Measurements from ENCODE around the gene FAM3D. TPM values are rescaled to one million over a fixed set of nuclear protein-coding genes. Genes with fewer than 3 reads are reported as not detected.
"Not testable (repeated sequence)": the region's sequence is repeated elsewhere in the genome, so short reads cannot be mapped to it uniquely, and the experiment has no call there.

The FAM3D gene
- total RNA-seq, 2 experiments from 2014 or later: not detected

DNA sequence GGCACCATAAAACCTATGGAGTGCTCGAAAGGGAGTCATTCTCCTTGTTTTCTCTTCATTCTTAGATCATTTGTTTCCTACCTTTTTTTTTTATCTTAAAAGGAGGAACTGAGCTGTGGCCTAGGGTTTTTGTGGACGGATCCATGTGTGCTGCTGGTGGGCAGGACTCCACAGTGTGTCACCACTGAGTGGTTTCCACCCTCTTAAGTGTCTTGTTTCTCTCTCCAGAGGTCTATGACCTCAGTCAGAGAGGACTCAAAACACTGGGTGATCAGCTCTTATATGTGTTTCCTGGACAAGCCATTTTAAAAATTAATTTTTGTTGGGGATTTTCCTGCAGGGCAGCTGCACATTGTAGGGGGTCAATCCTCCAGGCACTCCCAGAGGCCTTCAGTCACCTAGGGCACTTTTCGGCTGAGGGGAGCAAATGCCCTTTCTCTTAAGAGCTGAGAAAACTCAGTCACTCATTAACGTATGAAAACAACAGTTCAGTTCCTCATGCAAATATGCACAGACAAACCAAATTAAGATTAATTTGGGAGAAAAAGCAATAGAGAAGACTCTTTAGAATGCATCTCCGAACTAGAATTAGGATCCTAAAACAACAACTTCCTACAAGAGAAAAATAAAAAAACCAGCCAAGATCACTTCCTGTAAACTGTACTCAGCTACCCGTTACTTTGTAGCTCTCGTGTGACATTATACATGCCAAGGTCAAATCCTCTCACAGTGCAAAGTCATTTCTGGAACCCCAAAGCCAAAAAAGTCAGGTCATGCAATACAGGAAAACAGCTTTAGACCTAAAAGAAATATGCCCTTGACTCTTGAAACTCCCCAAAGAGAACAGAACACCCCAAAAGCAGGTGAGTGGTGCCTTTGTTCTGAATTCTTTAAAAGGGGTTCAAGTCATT lies 27.6 kb upstream of the FAM3D start:
- H3K4me1 Mint-ChIP-seq: peaks cover 2% of the 10 kb centered on the region
- H3K4me3 Mint-ChIP-seq: no peak overlapping the region
- H3K27ac Mint-ChIP-seq: no peak overlapping the region
- H3K9me3 Mint-ChIP-seq: peaks cover 4% of the 10 kb centered on the region
- peaks cover 2% of the 10 kb centered on the region for H3K36me3 Mint-ChIP-seq
- H3K27me3 Mint-ChIP-seq: peaks cover 3% of the 10 kb centered on the region
- no peak for DNase-seq

DNA sequence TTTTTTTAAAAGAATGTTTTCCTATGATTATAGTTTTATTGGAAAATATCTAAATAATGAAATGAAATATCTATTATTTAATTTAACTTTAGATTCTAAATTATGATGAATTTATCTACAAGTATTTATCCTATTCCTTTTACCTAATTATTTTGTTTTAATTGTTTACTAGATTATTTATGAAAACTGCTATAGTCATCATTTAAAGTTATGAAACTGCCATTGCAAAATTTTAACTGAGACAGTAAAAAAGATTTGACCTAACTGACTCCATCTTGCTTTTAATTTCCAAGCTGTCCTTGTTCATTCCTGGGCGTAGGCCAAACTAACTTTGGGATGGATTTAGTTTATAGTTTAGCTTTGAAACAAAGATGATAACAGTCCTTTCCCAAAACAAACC lies 25.9 kb upstream of the FAM3D start:
- H3K36me3 Mint-ChIP-seq: peaks cover 2% of the 10 kb centered on the region
- H3K27me3 Mint-ChIP-seq: peaks cover 6% of the 10 kb centered on the region
- H3K27ac Mint-ChIP-seq: no peak overlapping the region
- no peak for DNase-seq
- H3K4me1 Mint-ChIP-seq: peaks cover 2% of the 10 kb centered on the region
- no peak overlapping the region for H3K4me3 Mint-ChIP-seq
- peaks cover 4% of the 10 kb centered on the region for H3K9me3 Mint-ChIP-seq

DNA sequence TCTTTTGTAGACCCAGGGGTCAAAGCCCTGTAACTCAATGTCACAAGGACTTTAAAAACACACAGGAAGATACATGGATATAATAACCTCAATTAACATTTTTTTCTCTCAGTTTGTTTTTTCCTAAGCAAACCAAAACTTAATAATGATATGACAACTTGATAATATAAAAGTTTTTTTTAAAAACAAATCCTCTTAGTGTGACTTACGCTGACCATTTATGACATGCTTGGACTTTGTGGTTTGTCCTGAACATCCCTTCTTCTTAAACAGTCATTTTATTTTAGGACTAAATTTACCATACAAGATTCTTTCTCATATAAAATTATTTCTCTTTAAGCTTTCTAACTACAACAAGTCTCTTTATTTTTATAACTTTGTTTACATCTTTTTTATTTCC lies 25.4 kb upstream of the FAM3D start:
- H3K36me3 Mint-ChIP-seq: peaks cover 2% of the 10 kb centered on the region
- no peak overlapping the region for H3K4me3 Mint-ChIP-seq
- H3K9me3 Mint-ChIP-seq: peaks cover 4% of the 10 kb centered on the region
- H3K27ac Mint-ChIP-seq: no peak overlapping the region
- peaks cover 2% of the 10 kb centered on the region for H3K4me1 Mint-ChIP-seq
- H3K27me3 Mint-ChIP-seq: peaks cover 8% of the 10 kb centered on the region
- no peak for DNase-seq

DNA sequence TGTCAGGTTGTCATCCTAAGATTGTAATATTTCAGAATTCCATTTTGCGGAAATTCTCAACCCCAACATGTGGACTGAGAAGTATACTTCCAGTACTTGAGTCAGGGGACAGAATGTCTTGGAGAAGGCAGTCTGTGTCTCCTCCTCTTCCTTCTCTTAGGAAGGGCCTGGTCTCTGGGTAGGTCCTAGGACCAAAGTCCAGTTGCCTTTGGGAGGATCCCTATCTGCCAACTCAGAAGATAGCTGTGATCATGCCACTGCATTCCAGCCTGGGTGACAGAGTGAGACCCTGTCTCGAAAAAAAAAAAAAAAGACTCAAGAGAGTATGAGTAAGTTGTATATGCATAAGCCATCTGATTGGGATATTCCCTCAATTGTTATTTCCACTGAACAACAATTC lies 23.9 kb upstream of the FAM3D start:
- no peak for DNase-seq
- H3K27ac Mint-ChIP-seq: no peak overlapping the region
- H3K9me3 Mint-ChIP-seq: peaks cover 4% of the 10 kb centered on the region
- H3K36me3 Mint-ChIP-seq: peaks cover 2% of the 10 kb centered on the region
- peaks cover 13% of the 10 kb centered on the region for H3K27me3 Mint-ChIP-seq
- H3K4me3 Mint-ChIP-seq: no peak overlapping the region
- no peaks in the 10 kb centered on the region for H3K4me1 Mint-ChIP-seq

DNA sequence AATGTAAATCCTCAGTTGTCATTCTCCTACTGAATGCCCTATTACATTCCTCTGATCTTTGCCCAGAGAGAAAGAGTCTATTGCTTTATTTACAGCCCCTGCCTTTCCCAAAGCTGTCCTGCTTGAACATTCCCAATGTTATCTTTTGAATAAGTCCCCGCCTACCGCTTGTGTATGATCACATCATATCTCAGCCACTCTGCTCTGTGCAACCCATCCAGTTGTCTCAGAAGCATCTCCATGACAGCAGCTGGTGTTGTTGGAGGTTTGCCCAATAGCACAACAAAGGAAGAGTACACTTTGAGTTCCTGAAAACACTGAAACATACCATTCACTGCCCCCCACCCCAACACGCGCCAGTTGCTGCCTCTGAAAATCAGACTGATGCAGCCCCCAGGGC lies 22.0 kb upstream of the FAM3D start:
- peaks cover 17% of the 10 kb centered on the region for H3K27me3 Mint-ChIP-seq
- H3K36me3 Mint-ChIP-seq: peaks cover 2% of the 10 kb centered on the region
- no peak for DNase-seq
- peaks cover under 1% of the 10 kb centered on the region for H3K4me1 Mint-ChIP-seq
- no peak overlapping the region for H3K27ac Mint-ChIP-seq
- no peak overlapping the region for H3K4me3 Mint-ChIP-seq
- peaks cover 4% of the 10 kb centered on the region for H3K9me3 Mint-ChIP-seq

DNA sequence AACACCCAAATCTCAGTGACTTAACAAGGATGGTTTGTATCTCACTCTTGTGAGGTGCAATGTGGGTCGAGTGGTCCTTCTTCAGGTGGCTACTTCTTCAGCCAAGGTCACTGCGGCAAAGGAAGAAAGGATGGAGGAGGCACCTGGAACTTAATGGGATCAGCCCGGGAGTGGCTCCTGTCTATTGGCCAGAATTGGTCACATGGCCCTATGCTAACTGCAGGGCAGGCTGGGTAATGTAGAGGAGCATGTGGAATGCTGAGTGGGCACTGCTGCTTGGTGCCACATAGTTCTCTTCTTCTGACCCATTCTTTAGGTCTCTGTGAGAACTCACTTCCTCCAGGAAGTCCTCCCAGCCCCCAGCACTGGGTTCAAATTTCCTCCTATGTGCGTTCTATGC lies 20.3 kb upstream of the FAM3D start:
- Mint-ChIP-seq H3K27ac (no peak overlapping the region), H3K27me3 (peaks cover 24% of the 10 kb centered on the region), H3K9me3 (peaks cover 4% of the 10 kb centered on the region), H3K4me3 (no peak overlapping the region), H3K4me1 (peaks cover 11% of the 10 kb centered on the region), H3K36me3 (peaks cover 2% of the 10 kb centered on the region)
- no peak for DNase-seq

DNA sequence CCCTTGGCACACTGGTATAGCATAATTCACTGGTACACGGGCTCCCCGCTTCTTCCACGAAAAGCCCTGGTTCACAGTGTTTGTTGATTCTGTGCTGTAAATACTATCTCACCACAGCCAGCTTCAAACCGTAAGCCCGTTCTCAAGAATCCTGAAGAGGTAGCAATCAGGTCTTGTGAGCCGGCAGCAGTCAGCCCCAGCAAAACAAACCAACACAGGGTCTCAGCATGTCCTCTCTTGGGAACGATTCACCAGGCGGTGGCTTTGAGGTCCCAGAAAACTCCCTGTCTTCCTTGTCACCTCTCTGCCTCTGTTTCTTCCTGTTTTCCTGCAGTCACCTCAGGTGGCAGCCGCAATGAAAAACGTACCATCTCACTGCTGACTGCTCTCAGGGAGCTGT lies 19.1 kb upstream of the FAM3D start:
- Mint-ChIP-seq H3K27me3 (peaks cover 33% of the 10 kb centered on the region), H3K4me3 (no peak overlapping the region), H3K9me3 (peaks cover 1% of the 10 kb centered on the region), H3K4me1 (peaks cover 11% of the 10 kb centered on the region), H3K36me3 (no peaks in the 10 kb centered on the region), H3K27ac (no peak overlapping the region)
- no peak for DNase-seq

DNA sequence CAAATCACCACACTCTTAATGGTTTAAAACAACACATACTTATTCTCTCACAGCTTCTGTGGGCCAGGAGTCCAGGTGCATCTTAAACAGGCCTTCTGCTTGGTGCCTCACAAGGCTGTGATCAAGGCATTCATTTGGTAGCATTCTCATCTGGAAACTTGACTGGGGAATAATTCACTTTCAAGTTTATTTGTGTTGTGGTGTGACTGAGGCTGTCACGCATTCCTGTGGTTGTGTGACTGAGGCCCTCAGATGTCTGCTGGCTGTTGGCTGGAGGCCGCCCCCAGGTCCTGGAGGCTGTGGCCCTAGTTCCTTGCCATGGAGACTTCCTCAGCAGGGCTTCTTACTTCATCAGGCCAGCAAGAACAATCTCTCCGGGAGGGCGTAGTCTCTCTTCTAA lies 16.9 kb upstream of the FAM3D start:
- H3K27me3 Mint-ChIP-seq: peaks cover 36% of the 10 kb centered on the region
- H3K36me3 Mint-ChIP-seq: no peaks in the 10 kb centered on the region
- no peaks in the 10 kb centered on the region for H3K9me3 Mint-ChIP-seq
- peak; percentile 31 for DNase-seq
- H3K4me3 Mint-ChIP-seq: no peak overlapping the region
- H3K27ac Mint-ChIP-seq: no peak overlapping the region
- H3K4me1 Mint-ChIP-seq: peaks cover 11% of the 10 kb centered on the region

DNA sequence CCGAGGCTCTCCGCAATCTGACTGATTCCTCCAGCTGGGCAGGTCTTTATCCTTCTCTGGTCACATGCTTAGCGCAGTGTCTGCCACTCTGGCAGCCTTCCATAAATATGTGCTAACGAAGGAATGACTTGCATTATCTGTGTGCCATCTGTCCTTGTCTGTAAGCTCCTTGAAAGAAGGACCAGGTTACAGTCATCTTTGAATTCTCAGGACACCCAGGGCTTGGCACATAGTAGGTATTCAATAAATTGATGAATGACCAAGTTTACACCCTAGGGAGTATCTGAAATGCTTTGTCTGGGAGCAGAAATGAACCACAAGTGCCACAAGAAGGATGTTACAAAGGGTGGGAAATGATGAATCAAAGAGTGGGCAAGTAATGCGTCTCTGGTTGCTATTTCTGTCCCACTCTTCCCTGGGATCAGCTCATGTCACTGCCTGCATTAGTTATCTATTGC lies 16.5 kb upstream of the FAM3D start:
- no peaks in the 10 kb centered on the region for H3K9me3 Mint-ChIP-seq
- H3K27ac Mint-ChIP-seq: no peak overlapping the region
- H3K4me1 Mint-ChIP-seq: peaks cover 11% of the 10 kb centered on the region
- H3K4me3 Mint-ChIP-seq: no peak overlapping the region
- H3K27me3 Mint-ChIP-seq: peaks cover 36% of the 10 kb centered on the region
- no peak for DNase-seq
- no peaks in the 10 kb centered on the region for H3K36me3 Mint-ChIP-seq

DNA sequence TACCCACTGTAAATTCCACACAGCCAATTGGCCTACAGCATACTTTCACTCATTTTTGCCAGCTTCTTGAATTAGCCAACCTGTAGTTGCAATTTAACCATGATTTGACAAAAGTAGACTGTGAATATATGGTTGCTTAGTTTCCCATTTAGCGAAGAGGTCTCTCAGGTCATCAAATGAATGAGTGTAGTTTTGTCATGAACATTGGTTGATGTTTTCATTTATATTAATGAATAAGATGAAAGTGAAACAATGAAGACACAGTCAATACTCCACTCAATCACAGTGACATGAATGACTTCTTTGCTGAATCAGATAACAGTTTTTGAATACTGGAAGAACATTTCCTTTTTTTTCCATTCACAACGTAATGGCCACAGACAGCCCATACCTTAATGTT lies 15.3 kb upstream of the FAM3D start:
- Mint-ChIP-seq H3K4me3 (no peak overlapping the region), H3K36me3 (no peaks in the 10 kb centered on the region), H3K27me3 (peaks cover 33% of the 10 kb centered on the region), H3K9me3 (no peaks in the 10 kb centered on the region), H3K27ac (no peak overlapping the region), H3K4me1 (peaks cover 11% of the 10 kb centered on the region)
- no peak for DNase-seq

DNA sequence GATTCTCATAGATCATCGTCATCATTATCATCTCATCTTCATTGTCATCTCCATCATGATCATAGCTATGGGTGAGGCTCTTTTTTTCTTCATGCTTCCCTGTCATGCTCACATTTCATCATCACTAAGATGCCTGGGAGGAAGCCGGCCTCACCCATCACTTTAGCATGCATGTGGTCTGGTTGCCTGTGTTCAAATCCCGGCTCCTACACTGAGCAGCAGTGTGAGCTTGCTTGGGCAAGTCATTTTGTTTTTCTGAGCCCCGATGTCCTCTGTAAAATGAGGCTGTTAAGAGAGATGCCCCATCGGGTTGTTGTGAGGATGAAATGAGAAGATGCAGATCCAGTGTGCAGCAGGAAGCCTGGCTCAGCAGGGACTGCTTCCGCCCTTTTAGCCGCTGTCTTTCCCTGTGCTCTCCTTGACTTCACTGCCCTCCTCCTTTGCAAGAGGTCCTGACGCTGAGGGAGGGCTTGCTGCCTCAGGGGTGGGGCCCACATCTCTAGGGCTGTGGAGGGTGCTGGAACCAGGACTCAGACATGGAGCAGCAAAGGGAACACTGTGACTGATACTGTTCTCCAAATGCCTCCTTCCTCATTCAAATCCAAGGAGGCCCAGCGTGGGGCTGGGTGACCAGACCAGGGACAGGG lies 14.4 kb upstream of the FAM3D start:
- H3K9me3 Mint-ChIP-seq: peaks cover 2% of the 10 kb centered on the region
- H3K27me3 Mint-ChIP-seq: peaks cover 29% of the 10 kb centered on the region
- DNase-seq: no peak
- H3K4me1 Mint-ChIP-seq: peaks cover 11% of the 10 kb centered on the region
- H3K4me3 Mint-ChIP-seq: no peak overlapping the region
- no peak overlapping the region for H3K27ac Mint-ChIP-seq
- no peaks in the 10 kb centered on the region for H3K36me3 Mint-ChIP-seq

DNA sequence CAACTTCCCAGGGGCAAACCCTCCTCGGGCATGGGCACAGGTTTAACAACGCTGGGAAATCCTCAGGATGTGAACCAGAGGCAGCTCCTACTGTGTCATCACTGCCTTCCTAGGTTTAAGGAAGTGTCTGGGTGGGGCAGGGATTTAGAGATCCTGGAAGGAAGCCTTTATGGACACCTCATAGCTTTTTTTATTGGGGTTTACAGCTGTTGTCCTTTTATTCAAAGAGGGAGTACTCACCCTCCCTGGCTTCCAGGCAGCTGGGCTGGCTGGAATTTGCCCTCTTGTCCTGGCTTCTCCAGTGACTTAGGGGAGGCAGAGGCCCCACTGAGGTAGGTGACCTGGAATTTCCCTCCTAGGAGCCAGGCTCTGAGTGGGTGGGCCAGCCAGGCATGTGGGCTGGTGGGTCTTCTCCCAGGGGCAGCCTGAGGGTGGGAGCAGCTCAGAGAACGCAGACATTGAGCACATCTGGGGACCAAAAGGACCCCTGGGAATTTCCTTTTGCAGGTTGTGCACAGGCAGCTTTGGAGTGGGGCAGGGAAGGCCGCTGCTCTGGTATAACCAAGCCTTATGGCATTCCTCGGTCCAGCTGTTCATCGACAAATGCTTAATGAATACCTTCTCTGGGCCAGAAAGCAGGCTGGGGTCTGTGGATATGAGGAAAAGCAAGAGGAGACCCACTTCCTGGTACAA lies 13.5 kb upstream of the FAM3D start:
- H3K4me1 Mint-ChIP-seq: peaks cover 11% of the 10 kb centered on the region
- peaks cover 9% of the 10 kb centered on the region for H3K9me3 Mint-ChIP-seq
- no peaks in the 10 kb centered on the region for H3K36me3 Mint-ChIP-seq
- DNase-seq: no peak
- H3K27me3 Mint-ChIP-seq: peaks cover 29% of the 10 kb centered on the region
- no peak overlapping the region for H3K27ac Mint-ChIP-seq
- no peak overlapping the region for H3K4me3 Mint-ChIP-seq

DNA sequence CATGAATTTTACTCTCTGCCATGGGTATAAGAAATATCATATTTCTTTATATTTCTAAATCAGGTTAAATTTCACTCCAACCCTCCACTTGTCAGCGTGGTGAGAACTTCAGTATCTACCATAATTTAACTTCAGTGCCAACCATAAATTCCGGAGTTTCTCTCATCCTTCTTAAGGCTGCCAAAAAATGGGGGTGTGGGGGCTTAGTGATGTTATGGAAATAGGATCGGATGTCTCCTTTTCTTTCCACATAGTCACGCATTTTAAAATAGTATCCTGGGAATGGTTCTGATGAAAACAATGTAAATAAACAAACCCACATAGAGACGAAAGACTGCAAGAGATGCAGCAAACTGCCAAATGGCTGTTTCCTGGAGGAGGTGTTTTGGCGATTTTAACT lies 12.9 kb upstream of the FAM3D start:
- DNase-seq: no peak
- H3K4me1 Mint-ChIP-seq: peaks cover 11% of the 10 kb centered on the region
- H3K36me3 Mint-ChIP-seq: no peaks in the 10 kb centered on the region
- peaks cover 29% of the 10 kb centered on the region for H3K27me3 Mint-ChIP-seq
- no peak overlapping the region for H3K4me3 Mint-ChIP-seq
- peaks cover 9% of the 10 kb centered on the region for H3K9me3 Mint-ChIP-seq
- no peak overlapping the region for H3K27ac Mint-ChIP-seq

DNA sequence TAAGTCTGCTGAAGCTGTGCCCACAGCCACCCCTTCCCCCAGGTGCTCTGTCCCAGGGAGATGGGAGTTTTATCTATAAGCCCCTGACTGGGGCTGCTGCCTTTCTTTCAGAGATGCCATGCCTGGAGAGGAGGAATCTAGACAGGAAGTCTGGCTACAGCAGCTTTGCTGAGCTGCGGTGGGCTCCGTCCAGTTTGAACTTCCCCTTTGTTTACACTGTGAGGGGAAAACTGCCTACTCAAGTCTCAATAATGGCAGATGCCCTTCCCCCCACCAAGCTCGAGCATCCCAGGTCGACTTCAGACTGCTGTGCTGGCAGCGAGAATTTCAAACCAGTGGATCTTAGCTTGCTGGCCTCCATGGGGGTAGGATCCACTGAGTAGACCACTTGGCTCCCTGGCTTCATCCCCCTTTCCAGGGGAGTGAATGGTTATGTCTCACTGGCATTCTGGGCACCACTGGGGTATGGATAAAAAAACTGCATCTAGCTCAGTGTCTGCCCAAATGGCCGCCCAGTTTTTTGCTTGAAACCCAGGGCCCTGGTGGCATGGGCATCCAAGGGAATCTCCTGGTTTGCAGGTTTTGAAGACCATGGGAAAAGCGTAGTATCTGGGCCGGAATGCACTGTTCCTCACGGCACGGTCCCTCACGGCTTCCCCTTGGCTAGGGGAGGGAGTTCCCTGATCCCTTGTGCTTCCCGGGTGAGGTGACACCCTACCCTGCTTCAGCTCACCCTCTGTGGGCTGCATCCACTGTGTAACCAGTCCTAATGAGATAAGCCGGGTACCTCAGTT lies 11.8 kb upstream of the FAM3D start:
- peaks cover 25% of the 10 kb centered on the region for H3K27me3 Mint-ChIP-seq
- H3K9me3 Mint-ChIP-seq, DNase-seq, H3K36me3 Mint-ChIP-seq, H3K4me1 Mint-ChIP-seq, H3K4me3 Mint-ChIP-seq, H3K27ac Mint-ChIP-seq: not testable (repeated sequence)

DNA sequence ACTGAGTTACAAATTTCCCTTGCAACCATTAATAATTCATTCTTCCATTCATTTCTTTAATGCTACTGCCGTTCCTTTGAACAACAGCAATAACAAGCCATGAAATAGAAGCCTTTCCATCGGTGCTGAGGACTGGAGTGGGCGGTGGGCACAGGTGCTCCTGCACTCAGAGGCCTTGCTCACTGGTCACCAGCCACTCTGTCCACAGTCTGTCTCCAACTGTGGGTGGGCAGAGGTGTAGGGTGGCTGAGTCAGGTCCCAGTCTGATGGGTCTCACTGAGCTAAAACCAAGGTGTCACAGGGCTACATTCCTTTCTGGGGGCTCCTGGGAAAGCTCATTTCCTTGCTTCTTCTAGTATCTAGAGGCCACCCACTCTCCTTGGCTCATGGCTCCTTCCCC lies 6.3 kb upstream of the FAM3D start:
- DNase-seq: no peak
- no peaks in the 10 kb centered on the region for H3K36me3 Mint-ChIP-seq
- no peaks in the 10 kb centered on the region for H3K4me1 Mint-ChIP-seq
- H3K27ac Mint-ChIP-seq: no peak overlapping the region
- H3K9me3 Mint-ChIP-seq: peaks cover 9% of the 10 kb centered on the region
- no peak overlapping the region for H3K4me3 Mint-ChIP-seq
- H3K27me3 Mint-ChIP-seq: no peaks in the 10 kb centered on the region

Measured in activated naive CD8-positive, alpha-beta T cell treated with anti-CD3 and anti-CD28 coated beads for 36 hours (primary cell).